Endothelial cell (in vitro differentiated cells): Measurements from ENCODE around the gene AKNA. TPM values are rescaled to one million over a fixed set of nuclear protein-coding genes. Genes with fewer than 3 reads are reported as not detected.

Source experiments
- DNase-seq: peaks from one replicate; pipeline ENCODE4 v3.0.0; 2021; ENCODE audit warnings: low spot score
- H3K27ac Mint-ChIP-seq: one replicate; pipeline ENCODE4 v1.8.0; 2021; ENCODE audit warnings: mixed read lengths, inconsistent platforms; ENCODE audit not compliant: unreplicated experiment
- H3K27me3 Mint-ChIP-seq: one replicate; pipeline ENCODE4 v1.8.0; 2021; ENCODE audit warnings: mild to moderate bottlenecking, moderate library complexity, mixed read lengths, inconsistent platforms; ENCODE audit not compliant: unreplicated experiment
- H3K36me3 Mint-ChIP-seq: one replicate; pipeline ENCODE4 v1.8.0; 2021; ENCODE audit warnings: mild to moderate bottlenecking, low read depth, mixed read lengths, inconsistent platforms; ENCODE audit not compliant: unreplicated experiment
- H3K4me1 Mint-ChIP-seq: one replicate; pipeline ENCODE4 v1.8.0; 2021; ENCODE audit warnings: mild to moderate bottlenecking, mixed read lengths, inconsistent platforms; ENCODE audit not compliant: unreplicated experiment
- H3K4me3 Mint-ChIP-seq: one replicate; pipeline ENCODE4 v1.8.0; 2021; ENCODE audit warnings: mild to moderate bottlenecking, mixed read lengths, inconsistent platforms; ENCODE audit not compliant: unreplicated experiment
- H3K9me3 Mint-ChIP-seq: one replicate; pipeline ENCODE4 v1.8.0; 2021; ENCODE audit warnings: mixed read lengths, inconsistent platforms; ENCODE audit not compliant: unreplicated experiment
- CTCF ChIP-seq: fragments of 200-600 bp; sonication (generic); IDR thresholded peaks from one replicate; pipeline ENCODE4 v1.5.0; 2021; ENCODE audit warnings: antibody characterized with exemption; ENCODE audit not compliant: unreplicated experiment
- total RNA-seq: library from RNA; stranded (reverse); fragmentation: NEBNext Ultra II Directional; extraction: Animal tissue kit (Norgen Biotek cat#: 25700); gene quantifications from one replicate; pipeline ENCODE4 v1.2.1, GENCODE V29; 2021; ENCODE audit not compliant: unreplicated experiment

AKNA gene
- total RNA-seq, 1 donor from 2014 or later: 79.1 TPM

GRCh38 chr9:114388357-114388682, 538 bp upstream of the AKNA start:
- H3K4me1 Mint-ChIP-seq: peaks cover 66% of the 10 kb centered on the region
- peaks cover 15% of the 10 kb centered on the region for H3K27me3 Mint-ChIP-seq
- H3K4me3 Mint-ChIP-seq: peak overlapping the region; percentile 97
- peak overlapping the region; percentile 25 for H3K27ac Mint-ChIP-seq
- no peak for DNase-seq
- no peak for TF ChIP-seq CTCF
- peaks cover 4% of the 10 kb centered on the region for H3K36me3 Mint-ChIP-seq
- no peaks in the 10 kb centered on the region for H3K9me3 Mint-ChIP-seq

GRCh38 chr9:114386886-114387679, 699 bp downstream of the AKNA start:
- H3K36me3 Mint-ChIP-seq: peaks cover 7% of the 10 kb centered on the region
- peak overlapping the region; percentile 97 for H3K4me3 Mint-ChIP-seq
- peaks cover 77% of the 10 kb centered on the region for H3K4me1 Mint-ChIP-seq
- H3K27ac Mint-ChIP-seq: peak overlapping the region; percentile 94
- DNase-seq: no peak
- H3K9me3 Mint-ChIP-seq: no peaks in the 10 kb centered on the region
- peaks cover 15% of the 10 kb centered on the region for H3K27me3 Mint-ChIP-seq
- TF ChIP-seq CTCF: no peak

- Mint-ChIP-seq H3K9me3 (no peaks in the 10 kb centered on the region), H3K27me3 (peaks cover 14% of the 10 kb centered on the region), H3K4me1 (peaks cover 79% of the 10 kb centered on the region), H3K36me3 (peaks cover 7% of the 10 kb centered on the region), H3K4me3 (peak overlapping the region; percentile 97), H3K27ac (peak overlapping the region; percentile 94)
- TF ChIP-seq CTCF: no peak
- no peak for DNase-seq
These were observed 1.4 kb downstream of the AKNA start for GRCh38 chr9:114386361-114386885.

GRCh38 chr9:114385397-114386181, 2.2 kb downstream of the AKNA start:
- Mint-ChIP-seq H3K9me3 (no peaks in the 10 kb centered on the region), H3K27ac (peak overlapping the region; percentile 94), H3K36me3 (peaks cover 7% of the 10 kb centered on the region), H3K4me1 (peaks cover 73% of the 10 kb centered on the region), H3K27me3 (peaks cover 14% of the 10 kb centered on the region), H3K4me3 (peak overlapping the region; percentile 97)
- DNase-seq: no peak
- TF ChIP-seq CTCF: no peak
